OCI-LY7 (cell line): ENCODE measurements around the gene MYOM3. TPM values are rescaled to one million over a fixed set of nuclear protein-coding genes. Genes with fewer than 3 reads are reported as not detected.

ENCODE experiments used
- BruUV-seq: library from RNA; stranded (reverse); fragments of 400-500 nt; replicated peaks from 2 replicates; lab custom pipeline; 2021; lab: Mats Ljungman, UMichigan
- CTCF ChIA-PET: fragments of 300-600 bp; sonication (Branson Sonifier 250); formaldehyde crosslinking; loops from one replicate; lab custom pipeline; 2022; ENCODE audit warnings: antibody characterized with exemption; ENCODE audit not compliant: unreplicated experiment; lab: Charles Lee
- POLR2A ChIA-PET: fragments of 300-600 bp; sonication (Branson Sonifier 250); formaldehyde crosslinking; loops from one replicate; lab custom pipeline; 2022; ENCODE audit warnings: antibody characterized with exemption; lab: Charles Lee
- DNase-seq: peaks from one replicate; pipeline ENCODE4 v3.0.0-alpha.2; 2015; ENCODE audit warnings: low spot score
- H2AFZ ChIP-seq: fragments of 200-600 bp; sonication (generic), shearing (Covaris generic); 2 replicates; pipeline ENCODE4 v1.6.1; 2014; ENCODE audit warnings: mild to moderate bottlenecking, antibody characterized with exemption, low read length, moderate library complexity
- H3K27ac ChIP-seq: fragments of 200-600 bp; sonication (generic); 2 replicates; pipeline ENCODE4 v1.5.1; 2014; ENCODE audit warnings: mixed run types, low read depth, mild to moderate bottlenecking, moderate library complexity, low read length, inconsistent platforms; ENCODE audit not compliant: poor library complexity, severe bottlenecking
- H3K36me3 ChIP-seq: fragments of 200-600 bp; sonication (generic); 2 replicates; pipeline ENCODE4 v1.6.1; 2014; ENCODE audit warnings: mild to moderate bottlenecking, antibody characterized with exemption, low read length, moderate library complexity, mixed read lengths; ENCODE audit not compliant: insufficient read depth
- H3K4me1 ChIP-seq: fragments of 200-600 bp; sonication (generic); 2 replicates; pipeline ENCODE4 v1.5.1; 2014; ENCODE audit warnings: mild to moderate bottlenecking, low read length; ENCODE audit not compliant: insufficient read depth, poor library complexity, severe bottlenecking
- H3K4me2 ChIP-seq: fragments of 200-600 bp; sonication (generic); 2 replicates; pipeline ENCODE4 v1.6.1; 2014; ENCODE audit warnings: mild to moderate bottlenecking, low read length
- H3K4me3 ChIP-seq: fragments of 200-600 bp; sonication (generic); 2 replicates; pipeline ENCODE4 v1.5.1; 2014; ENCODE audit warnings: mild to moderate bottlenecking, low read depth, low read length; ENCODE audit not compliant: poor library complexity, severe bottlenecking
- H3K79me2 ChIP-seq: fragments of 200-600 bp; sonication (generic); 2 replicates; pipeline ENCODE4 v1.6.1; 2016; ENCODE audit warnings: low read depth, mild to moderate bottlenecking, low read length, moderate library complexity, mixed read lengths; ENCODE audit not compliant: insufficient read depth
- H3K9me2 ChIP-seq: fragments of 200-600 bp; sonication (generic); 2 replicates; pipeline ENCODE4 v1.6.1; 2016; ENCODE audit warnings: mild to moderate bottlenecking, low read length, mixed read lengths; ENCODE audit not compliant: insufficient read depth
- H3K9me3 ChIP-seq: fragments of 200-600 bp; sonication (generic); 2 replicates; pipeline ENCODE4 v1.6.1; 2014; ENCODE audit warnings: mild to moderate bottlenecking, mixed run types, low read length, mixed read lengths
- H4K20me1 ChIP-seq: fragments of 200-600 bp; sonication (generic); 2 replicates; pipeline ENCODE4 v1.6.1; 2014; ENCODE audit warnings: mild to moderate bottlenecking, antibody characterized with exemption, low read length, moderate library complexity, mixed read lengths; ENCODE audit not compliant: insufficient read depth
- CTCF ChIP-seq: fragments of 200-600 bp; sonication (generic); conservative IDR thresholded peaks from 2 replicates; pipeline ENCODE4 v1.5.1; 2014; ENCODE audit warnings: mild to moderate bottlenecking, antibody characterized with exemption, low read length, moderate library complexity, mixed read lengths
- EZH2phosphoT487 ChIP-seq: fragments of 200-600 bp; sonication (generic); IDR thresholded peaks from 2 replicates; pipeline ENCODE4 v1.6.1; 2018; ENCODE audit warnings: low read depth, borderline replicate concordance, mild to moderate bottlenecking, mixed run types, antibody characterized with exemption, low read length, moderate library complexity, mixed read lengths
- intact Hi-C: fragments of 100-400 bp; cut with micrococcal nuclease; formaldehyde crosslinking; loops from one replicate; pipeline ENCODE4 v1.10.0; 2022; ENCODE audit not compliant: unreplicated experiment
- total RNA-seq, 2 experiments: library from RNA; depleted of rRNA in 1 of 2; stranded (reverse); fragments of >200 nt in 1 of 2; shearing (Covaris generic) in 1 of 2; gene quantifications; 2 replicates each; pipeline ENCODE4 v1.2.3, GENCODE V29; 2014 to 2022

Gene MYOM3
- total RNA-seq, 2 experiments from 2014 or later = not detected

DNA sequence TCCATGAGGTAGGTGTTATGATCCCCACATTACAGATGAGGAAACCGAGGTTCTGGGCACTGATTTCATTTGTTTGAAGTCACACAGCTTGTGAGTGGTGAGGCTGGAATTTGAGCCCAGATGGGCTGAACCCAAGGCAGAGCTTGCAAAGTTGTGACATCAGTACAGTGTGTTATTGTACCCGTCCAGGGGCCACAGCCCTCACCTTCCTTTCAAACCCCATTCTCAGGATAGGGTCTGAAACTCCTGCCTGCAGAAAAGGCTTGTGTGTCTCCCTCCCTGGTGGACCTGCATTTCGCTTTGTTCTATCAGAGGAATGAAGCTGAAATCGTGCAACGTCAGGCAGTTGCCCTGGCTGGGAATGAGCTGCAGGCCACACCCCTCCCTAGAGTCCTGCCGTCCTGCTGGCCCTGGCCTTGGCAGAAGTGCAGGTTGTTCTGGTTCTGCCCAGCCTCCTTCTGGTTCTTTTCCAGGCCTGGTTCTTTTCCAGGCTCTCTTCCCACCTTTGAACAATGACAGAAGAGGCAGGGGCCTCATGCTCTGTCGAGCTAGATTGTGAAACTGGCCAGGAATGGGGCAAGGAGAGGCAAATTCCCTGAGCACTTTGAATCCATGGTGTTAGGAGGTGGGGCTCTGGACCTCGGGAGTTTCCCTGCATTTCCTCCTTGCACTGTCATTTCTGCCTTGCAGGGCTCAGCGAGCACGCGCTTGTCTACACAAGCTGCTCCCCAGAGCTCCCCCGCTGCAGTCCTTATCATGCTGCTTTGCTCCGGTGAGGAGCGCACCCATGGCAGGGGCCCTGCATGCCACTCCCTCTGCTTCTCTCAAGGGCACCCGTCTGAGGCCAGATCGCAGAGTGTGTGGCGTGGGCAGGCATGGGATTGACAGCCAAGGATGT is 8.2 kb upstream of the MYOM3 start:
- no TSS peak for BruUV-seq
- Histone ChIP-seq H3K4me1 (no peaks in the 10 kb centered on the region), H3K4me2 (no peak overlapping the region), H4K20me1 (no peaks in the 10 kb centered on the region), H2AFZ (no peak overlapping the region), H3K79me2 (no peaks in the 10 kb centered on the region), H3K4me3 (no peak overlapping the region), H3K27ac (no peak overlapping the region), H3K9me3 (no peaks in the 10 kb centered on the region), H3K36me3 (no peaks in the 10 kb centered on the region), H3K9me2 (no peaks in the 10 kb centered on the region)
- ChIA-PET POLR2A (interaction anchor here (0.5 kb wide), 1 partner anchor 69 kb away, joined by 3 read pairs; no protein-coding TSS in a partner anchor), CTCF (no interaction called here)
- no peak for DNase-seq
- intact Hi-C loops = no loop called here
- TF ChIP-seq EZH2phosphoT487 = no peak
- TF ChIP-seq CTCF = no peak

DNA sequence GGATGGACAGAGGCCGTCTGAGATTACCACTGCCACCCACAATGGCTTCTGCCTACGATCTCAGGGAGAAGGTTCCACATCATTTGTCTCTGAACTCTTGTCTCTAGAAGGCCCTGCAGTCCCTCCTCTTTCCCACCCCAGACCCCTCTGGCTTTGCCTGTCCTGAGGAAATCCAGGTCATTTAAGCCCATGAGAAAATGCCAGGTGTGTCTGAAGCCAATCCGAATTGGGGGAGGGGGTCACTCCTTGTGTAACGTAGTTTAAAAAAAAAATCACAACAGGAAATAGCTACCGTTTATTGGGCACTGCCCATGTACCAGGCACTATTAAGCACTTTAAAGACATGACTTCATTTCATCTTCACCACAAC is 7.5 kb upstream of the MYOM3 start:
- intact Hi-C loops = no loop called here
- Histone ChIP-seq H3K9me2 (no peaks in the 10 kb centered on the region), H3K9me3 (no peaks in the 10 kb centered on the region), H3K79me2 (no peaks in the 10 kb centered on the region), H3K4me1 (no peaks in the 10 kb centered on the region), H3K4me3 (no peak overlapping the region), H3K4me2 (no peak overlapping the region), H2AFZ (no peak overlapping the region), H3K27ac (no peak overlapping the region), H4K20me1 (no peaks in the 10 kb centered on the region), H3K36me3 (no peaks in the 10 kb centered on the region)
- no peak for TF ChIP-seq EZH2phosphoT487
- TF ChIP-seq CTCF = no peak
- no TSS peak for BruUV-seq
- ChIA-PET POLR2A (no interaction called here), CTCF (no interaction called here)
- no peak for DNase-seq
